ENCODE data around the gene TRIP6.
A peak's percentile ranks its signal among the peaks of the same experiment; 100 is the strongest.

Gene TRIP6

GRCh38 chr7:100867040-100867775, at the start of gene TRIP6:
Gene TRIP6, plus strand, starts transcription at chr7:100867387. Its CDS starts 111 bp downstream, at chr7:100867498.
- DNase-seq (ENCODE audit: low read depth): peak; percentile 70

GRCh38 chr7:100818366-100818765, 48.8 kb upstream of the TRIP6 start:
- no peak for DNase-seq (ENCODE audit: low read depth)

GRCh38 chr7:100818825-100819224, 48.4 kb upstream of the TRIP6 start:
- DNase-seq (ENCODE audit: low read depth): no peak

GRCh38 chr7:100819586-100819985, 47.6 kb upstream of the TRIP6 start:
- no peak for DNase-seq (ENCODE audit: low read depth)

- no peak for DNase-seq (ENCODE audit: low read depth)
Measured at GRCh38 chr7:100822236-100823139, 44.7 kb upstream of the TRIP6 start.

- no peak for DNase-seq (ENCODE audit: low read depth)
Measured at GRCh38 chr7:100823140-100823525, 44.1 kb upstream of the TRIP6 start.

GRCh38 chr7:100823534-100823933, 43.7 kb upstream of the TRIP6 start:
- no peak for DNase-seq (ENCODE audit: low read depth)

GRCh38 chr7:100824499-100825214, 42.5 kb upstream of the TRIP6 start:
- no peak for DNase-seq (ENCODE audit: low read depth)

GRCh38 chr7:100825215-100825671, 41.9 kb upstream of the TRIP6 start:
- no peak for DNase-seq (ENCODE audit: low read depth)

- no peak for DNase-seq (ENCODE audit: low read depth)
Measured at GRCh38 chr7:100825751-100826513, 41.3 kb upstream of the TRIP6 start.

GRCh38 chr7:100826514-100827329, 40.5 kb upstream of the TRIP6 start:
- no peak for DNase-seq (ENCODE audit: low read depth)

- no peak for DNase-seq (ENCODE audit: low read depth)
Measured at GRCh38 chr7:100827330-100828226, 39.6 kb upstream of the TRIP6 start, which contains the start of gene EPHB4. Gene EPHB4, minus strand, starts transcription at chr7:100827523. Its CDS starts 493 bp downstream, at chr7:100827030.

GRCh38 chr7:100829150-100829716, 38.0 kb upstream of the TRIP6 start:
- no peak for DNase-seq (ENCODE audit: low read depth)

GRCh38 chr7:100830396-100830795, 36.8 kb upstream of the TRIP6 start:
- no peak for DNase-seq (ENCODE audit: low read depth)

GRCh38 chr7:100832281-100832633, 34.9 kb upstream of the TRIP6 start:
- DNase-seq (ENCODE audit: low read depth): no peak

GRCh38 chr7:100835903-100836811, 31.0 kb upstream of the TRIP6 start:
- no peak for DNase-seq (ENCODE audit: low read depth)

GRCh38 chr7:100836812-100837098, 30.4 kb upstream of the TRIP6 start:
- no peak for DNase-seq (ENCODE audit: low read depth)

- no peak for DNase-seq (ENCODE audit: low read depth)
Measured at GRCh38 chr7:100837099-100837836, 29.9 kb upstream of the TRIP6 start.
